Hematopoietic multipotent progenitor cell treated with erythropoietin and hydrocortisone succinate and interleukin-3 and kit ligand, for 17 days (in vitro differentiated cells): ENCODE results near the gene FHL1.

Experiments used
- DNase-seq: peaks from one replicate; pipeline ENCODE4 v3.0.0-alpha.2; 2015; ENCODE audit warnings: low spot score

The FHL1 gene

GRCh38 chrX:136255541-136255940 lies 108.2 kb downstream of the FHL1 start:
- no peak for DNase-seq

GRCh38 chrX:136256026-136256425 lies 108.7 kb downstream of the FHL1 start:
- DNase-seq, result no peak

- no peak for DNase-seq
These were observed 111.6 kb downstream of the FHL1 start for GRCh38 chrX:136258951-136259350.

- no peak for DNase-seq
These were observed 112.2 kb downstream of the FHL1 start for GRCh38 chrX:136259543-136259942.

GRCh38 chrX:136260776-136261175 lies 113.4 kb downstream of the FHL1 start:
- no peak for DNase-seq
